Stimulated activated CD8-positive, alpha-beta memory T cell treated with anti-CD3 and anti-CD28 coated beads, Interleukin-7, amount 100 ng/mL, for 4 hours (primary cell): ENCODE results near the gene ADAMTS6.

ENCODE experiments used
- DNase-seq, 2 donors: peaks; one replicate each; pipeline ENCODE4 v3.0.0-alpha.2; 2020; ENCODE audit warnings: low read depth in 2 of 2

The ADAMTS6 gene

GRCh38 chr5:65103756-65104440 lies 377.8 kb downstream of the ADAMTS6 start:
- DNase-seq, result no peak

- DNase-seq, result peak; percentile 3 to 39
Observed at GRCh38 chr5:65102976-65103711, 378.6 kb downstream of the ADAMTS6 start.

GRCh38 chr5:65102371-65102975 lies 379.2 kb downstream of the ADAMTS6 start:
- no peak for DNase-seq

GRCh38 chr5:65101632-65102100 lies 380.1 kb downstream of the ADAMTS6 start:
- DNase-seq, result no peak

GRCh38 chr5:65100911-65101631 lies 380.6 kb downstream of the ADAMTS6 start:
- DNase-seq, result peak in 1 of 2 donors; percentile 11
